ENCODE results near the gene DAW1. TPM values are rescaled to one million over a fixed set of nuclear protein-coding genes. Genes with fewer than 3 reads are reported as not detected.
"Not testable (repeated sequence)": the region's sequence is repeated elsewhere in the genome, so short reads cannot be mapped to it uniquely, and the experiment has no call there.

The DAW1 gene
- total RNA-seq, 1 donor from 2014 or later = 0.80 TPM

GRCh38 chr2:227834916-227835650, 36.3 kb upstream of the DAW1 start:
- no peaks in the 10 kb centered on the region for H3K36me3 Mint-ChIP-seq
- H3K4me3 Mint-ChIP-seq = no peak overlapping the region
- peaks cover 10% of the 10 kb centered on the region for H3K9me3 Mint-ChIP-seq
- no peak overlapping the region for H3K27ac Mint-ChIP-seq
- DNase-seq (ENCODE audit: extremely low spot score, unreplicated experiment) = no peak
- TF ChIP-seq CTCF (conservative IDR thresholded peaks at IDR 0.05) = no peak
- H3K4me1 Mint-ChIP-seq (ENCODE audit: unreplicated experiment) = no peaks in the 10 kb centered on the region
- no peaks in the 10 kb centered on the region for H3K27me3 Mint-ChIP-seq

- not testable (repeated sequence) for H3K36me3 Mint-ChIP-seq; H3K4me1 Mint-ChIP-seq (ENCODE audit: unreplicated experiment); H3K4me3 Mint-ChIP-seq; H3K27me3 Mint-ChIP-seq; DNase-seq (ENCODE audit: extremely low spot score, unreplicated experiment); H3K27ac Mint-ChIP-seq
- H3K9me3 Mint-ChIP-seq = peaks cover 15% of the 10 kb centered on the region
Measured at GRCh38 chr2:227839339-227840129, 31.9 kb upstream of the DAW1 start.

GRCh38 chr2:227846831-227847230, 24.6 kb upstream of the DAW1 start:
- Mint-ChIP-seq H3K9me3 (peaks cover 4% of the 10 kb centered on the region), H3K4me1 (ENCODE audit: unreplicated experiment) (no peaks in the 10 kb centered on the region), H3K27ac (no peak overlapping the region), H3K27me3 (no peaks in the 10 kb centered on the region), H3K4me3 (no peak overlapping the region), H3K36me3 (no peaks in the 10 kb centered on the region)
- DNase-seq (ENCODE audit: extremely low spot score, unreplicated experiment) = no peak
- no peak for TF ChIP-seq CTCF (conservative IDR thresholded peaks at IDR 0.05)

GRCh38 chr2:227848146-227848545, 23.3 kb upstream of the DAW1 start:
- Mint-ChIP-seq H3K27me3 (no peaks in the 10 kb centered on the region), H3K36me3 (no peaks in the 10 kb centered on the region), H3K27ac (peak overlapping the region; percentile 55), H3K4me1 (ENCODE audit: unreplicated experiment) (no peaks in the 10 kb centered on the region), H3K4me3 (no peak overlapping the region), H3K9me3 (no peaks in the 10 kb centered on the region)
- DNase-seq (ENCODE audit: extremely low spot score, unreplicated experiment) = no peak
- no peak for TF ChIP-seq CTCF (conservative IDR thresholded peaks at IDR 0.05)

GRCh38 chr2:227848586-227848985, 22.8 kb upstream of the DAW1 start:
- Mint-ChIP-seq H3K36me3 (no peaks in the 10 kb centered on the region), H3K4me1 (ENCODE audit: unreplicated experiment) (no peaks in the 10 kb centered on the region), H3K4me3 (no peak overlapping the region), H3K9me3 (no peaks in the 10 kb centered on the region), H3K27me3 (no peaks in the 10 kb centered on the region), H3K27ac (peak overlapping the region; percentile 55)
- no peak for DNase-seq (ENCODE audit: extremely low spot score, unreplicated experiment)
- TF ChIP-seq CTCF (conservative IDR thresholded peaks at IDR 0.05) = no peak

GRCh38 chr2:227849906-227850305, 21.5 kb upstream of the DAW1 start:
- H3K36me3 Mint-ChIP-seq = no peaks in the 10 kb centered on the region
- H3K9me3 Mint-ChIP-seq = no peaks in the 10 kb centered on the region
- no peak for TF ChIP-seq CTCF (conservative IDR thresholded peaks at IDR 0.05)
- no peak for DNase-seq (ENCODE audit: extremely low spot score, unreplicated experiment)
- H3K4me3 Mint-ChIP-seq = no peak overlapping the region
- no peaks in the 10 kb centered on the region for H3K27me3 Mint-ChIP-seq
- no peaks in the 10 kb centered on the region for H3K4me1 Mint-ChIP-seq (ENCODE audit: unreplicated experiment)
- H3K27ac Mint-ChIP-seq = no peak overlapping the region
